ENCODE results near the gene FBXL7.

Gene FBXL7

DNA sequence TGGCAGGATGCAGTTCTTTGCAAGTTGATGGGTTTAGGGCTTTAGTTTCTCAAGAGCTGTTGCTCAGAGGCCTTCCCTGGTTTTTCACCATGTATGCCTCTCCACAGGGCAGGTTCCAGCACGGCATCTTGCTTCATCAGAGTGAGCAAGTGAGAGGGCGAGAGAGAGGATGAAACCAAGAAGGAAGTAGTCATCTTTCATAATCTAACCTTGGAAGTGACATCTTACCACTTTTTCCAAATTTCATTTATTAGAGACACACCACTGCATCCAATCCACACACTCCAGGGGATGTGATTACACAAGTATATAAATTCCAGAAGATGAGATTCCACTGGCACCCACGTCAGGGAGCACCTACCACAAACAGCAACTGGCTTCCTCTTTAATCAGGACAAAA, 385.2 kb downstream of the FBXL7 start:
- Histone ChIP-seq H3K9me3 (ENCODE audit: insufficient read depth, low read depth, low read length) (no peaks in the 10 kb centered on the region), H2BK5ac (ENCODE audit: low read depth, low read length, poor library complexity) (no peak overlapping the region), H3K14ac (ENCODE audit: low read length) (no peak overlapping the region), H4K91ac (ENCODE audit: low read depth, low read length) (no peak overlapping the region), H4K12ac (ENCODE audit: low read depth, low read length) (no peak overlapping the region), H2AK5ac (ENCODE audit: low read length) (no peak overlapping the region), H3K4me3 (ENCODE audit: low read depth, low read length) (no peak overlapping the region), H3K23ac (ENCODE audit: low read length) (no peak overlapping the region), H2BK120ac (ENCODE audit: insufficient read depth, low read length, poor library complexity) (no peak overlapping the region), H3K4me2 (ENCODE audit: low read length) (no peak overlapping the region), H3K27me3 (ENCODE audit: insufficient read depth, low read length) (no peaks in the 10 kb centered on the region), H3K79me2 (ENCODE audit: control insufficient read depth, insufficient read depth, low read length, poor library complexity) (no peaks in the 10 kb centered on the region), H3K27ac (ENCODE audit: low read depth, low read length) (no peak overlapping the region), H3K4ac (ENCODE audit: low read depth, low read length) (no peak overlapping the region), H2BK12ac (ENCODE audit: low read length) (no peak overlapping the region), H2AFZ (ENCODE audit: insufficient read depth, low read length, poor library complexity) (no peak overlapping the region), H3K18ac (ENCODE audit: low read length) (no peak overlapping the region), H3K79me1 (ENCODE audit: low read length) (no peaks in the 10 kb centered on the region), H3K36me3 (ENCODE audit: control insufficient read depth in 1 of 2, insufficient read depth in 2 of 2, low read length in 2 of 2) (no peaks in the 10 kb centered on the region), H3K9ac (ENCODE audit: low read length) (no peak overlapping the region), H3K4me1 (ENCODE audit: control insufficient read depth in 1 of 2, insufficient read depth in 2 of 2, low read length in 2 of 2) (no peaks in the 10 kb centered on the region), H4K8ac (ENCODE audit: low read depth, low read length) (no peak overlapping the region)
- DNase-seq, result no peak
- no CpG with 5 or more reads among the region's 3 CpGs for WGBS (ENCODE audit: extremely low coverage, insufficient coverage, insufficient read length)

DNA sequence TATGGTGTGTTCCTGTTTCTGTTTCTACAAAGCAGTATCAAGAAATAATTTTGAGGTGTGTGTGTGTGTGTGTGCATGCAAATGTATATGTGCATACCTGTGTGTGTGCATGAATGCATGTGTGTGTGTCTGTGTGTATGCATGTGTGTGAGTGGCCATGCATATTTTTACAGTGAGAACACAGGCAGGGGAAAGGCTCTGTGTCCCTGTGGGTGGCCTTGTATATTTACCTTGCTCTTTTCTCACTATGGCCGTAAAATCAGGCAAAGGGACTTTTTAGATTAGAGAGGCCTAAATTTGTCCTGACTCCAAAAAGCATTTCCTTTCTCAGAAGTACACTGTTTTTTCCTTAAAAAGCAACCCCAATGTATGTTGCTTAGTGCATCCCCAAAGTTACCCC, 386.2 kb downstream of the FBXL7 start:
- H3K27me3 ChIP-seq (ENCODE audit: insufficient read depth, low read length), result no peaks in the 10 kb centered on the region
- H3K14ac ChIP-seq (ENCODE audit: low read length), result no peak overlapping the region
- no peak overlapping the region for H3K4me3 ChIP-seq (ENCODE audit: low read depth, low read length)
- no peak overlapping the region for H3K9ac ChIP-seq (ENCODE audit: low read length)
- WGBS (ENCODE audit: extremely low coverage, insufficient coverage, insufficient read length), result no CpG with 5 or more reads among the region's 1 CpG
- no peaks in the 10 kb centered on the region for H3K9me3 ChIP-seq (ENCODE audit: insufficient read depth, low read depth, low read length)
- H2AFZ ChIP-seq (ENCODE audit: insufficient read depth, low read length, poor library complexity), result no peak overlapping the region
- H2BK12ac ChIP-seq (ENCODE audit: low read length), result no peak overlapping the region
- H3K4ac ChIP-seq (ENCODE audit: low read depth, low read length), result no peak overlapping the region
- no peak overlapping the region for H2BK5ac ChIP-seq (ENCODE audit: low read depth, low read length, poor library complexity)
- no peaks in the 10 kb centered on the region for H3K4me1 ChIP-seq (ENCODE audit: control insufficient read depth in 1 of 2, insufficient read depth in 2 of 2, low read length in 2 of 2)
- DNase-seq, result no peak
- H4K91ac ChIP-seq (ENCODE audit: low read depth, low read length), result no peak overlapping the region
- H3K36me3 ChIP-seq (ENCODE audit: control insufficient read depth in 1 of 2, insufficient read depth in 2 of 2, low read length in 2 of 2), result no peaks in the 10 kb centered on the region
- no peak overlapping the region for H3K23ac ChIP-seq (ENCODE audit: low read length)
- no peak overlapping the region for H4K12ac ChIP-seq (ENCODE audit: low read depth, low read length)
- H3K79me1 ChIP-seq (ENCODE audit: low read length), result no peaks in the 10 kb centered on the region
- no peak overlapping the region for H3K27ac ChIP-seq (ENCODE audit: low read depth, low read length)
- H2BK120ac ChIP-seq (ENCODE audit: insufficient read depth, low read length, poor library complexity), result no peak overlapping the region
- no peak overlapping the region for H3K4me2 ChIP-seq (ENCODE audit: low read length)
- no peak overlapping the region for H4K8ac ChIP-seq (ENCODE audit: low read depth, low read length)
- no peak overlapping the region for H2AK5ac ChIP-seq (ENCODE audit: low read length)
- H3K79me2 ChIP-seq (ENCODE audit: control insufficient read depth, insufficient read depth, low read length, poor library complexity), result no peaks in the 10 kb centered on the region
- no peak overlapping the region for H3K18ac ChIP-seq (ENCODE audit: low read length)

DNA sequence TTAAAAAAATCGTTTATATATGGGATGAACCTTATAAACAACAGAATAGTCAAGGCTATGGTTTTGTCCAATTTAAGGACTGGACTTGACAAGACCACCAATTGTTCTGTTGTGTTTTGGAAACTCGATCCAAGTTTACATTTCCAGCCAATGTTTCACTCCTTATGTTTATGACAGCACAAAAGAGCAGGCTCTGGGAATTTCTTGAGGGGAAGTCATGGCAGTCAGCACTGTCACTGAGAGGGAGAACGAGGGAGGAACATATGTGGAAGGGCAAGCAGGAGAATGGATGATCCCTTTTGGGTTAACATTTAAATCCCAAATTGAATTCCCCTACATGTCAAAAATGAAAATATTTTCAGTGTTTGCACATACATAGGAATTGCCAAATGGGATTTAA, 387.1 kb downstream of the FBXL7 start:
- Histone ChIP-seq H3K79me1 (ENCODE audit: low read length) (no peaks in the 10 kb centered on the region), H3K18ac (ENCODE audit: low read length) (no peak overlapping the region), H3K14ac (ENCODE audit: low read length) (no peak overlapping the region), H3K4ac (ENCODE audit: low read depth, low read length) (no peak overlapping the region), H4K91ac (ENCODE audit: low read depth, low read length) (no peak overlapping the region), H3K4me2 (ENCODE audit: low read length) (no peak overlapping the region), H3K9me3 (ENCODE audit: insufficient read depth, low read depth, low read length) (no peaks in the 10 kb centered on the region), H3K23ac (ENCODE audit: low read length) (no peak overlapping the region), H3K27ac (ENCODE audit: low read depth, low read length) (no peak overlapping the region), H3K4me1 (ENCODE audit: control insufficient read depth in 1 of 2, insufficient read depth in 2 of 2, low read length in 2 of 2) (no peaks in the 10 kb centered on the region), H4K8ac (ENCODE audit: low read depth, low read length) (no peak overlapping the region), H4K12ac (ENCODE audit: low read depth, low read length) (no peak overlapping the region), H2AFZ (ENCODE audit: insufficient read depth, low read length, poor library complexity) (no peak overlapping the region), H3K79me2 (ENCODE audit: control insufficient read depth, insufficient read depth, low read length, poor library complexity) (no peaks in the 10 kb centered on the region), H3K9ac (ENCODE audit: low read length) (no peak overlapping the region), H2AK5ac (ENCODE audit: low read length) (no peak overlapping the region), H2BK120ac (ENCODE audit: insufficient read depth, low read length, poor library complexity) (no peak overlapping the region), H2BK12ac (ENCODE audit: low read length) (no peak overlapping the region), H3K4me3 (ENCODE audit: low read depth, low read length) (no peak overlapping the region), H2BK5ac (ENCODE audit: low read depth, low read length, poor library complexity) (no peak overlapping the region), H3K36me3 (ENCODE audit: control insufficient read depth in 1 of 2, insufficient read depth in 2 of 2, low read length in 2 of 2) (no peaks in the 10 kb centered on the region), H3K27me3 (ENCODE audit: insufficient read depth, low read length) (no peaks in the 10 kb centered on the region)
- DNase-seq, result no peak
- WGBS (ENCODE audit: extremely low coverage, insufficient coverage, insufficient read length), result no CpG with 5 or more reads among the region's 3 CpGs

DNA sequence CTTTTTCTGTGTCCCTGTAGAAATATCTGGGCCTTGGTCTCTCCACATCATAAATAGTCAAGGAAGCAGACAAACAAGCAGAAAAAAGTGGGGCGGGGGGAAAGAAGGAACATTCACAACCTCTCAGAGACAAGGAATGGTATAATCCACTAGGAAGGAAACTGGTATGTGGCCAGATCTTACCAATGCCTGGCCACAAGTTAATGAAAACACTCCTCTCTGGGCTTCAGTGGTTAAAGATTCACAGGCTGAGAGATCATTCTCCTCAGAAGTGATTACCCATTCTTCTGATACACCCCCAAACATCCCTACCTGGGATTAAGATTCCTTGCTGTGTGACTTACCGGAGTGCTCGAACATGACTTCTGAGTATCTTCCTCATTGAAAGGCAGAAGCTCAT, 389.0 kb downstream of the FBXL7 start:
- no peaks in the 10 kb centered on the region for H3K4me1 ChIP-seq (ENCODE audit: control insufficient read depth in 1 of 2, insufficient read depth in 2 of 2, low read length in 2 of 2)
- no peak for DNase-seq
- no peaks in the 10 kb centered on the region for H3K36me3 ChIP-seq (ENCODE audit: control insufficient read depth in 1 of 2, insufficient read depth in 2 of 2, low read length in 2 of 2)
- no peaks in the 10 kb centered on the region for H3K9me3 ChIP-seq (ENCODE audit: insufficient read depth, low read depth, low read length)
- no peak overlapping the region for H2BK5ac ChIP-seq (ENCODE audit: low read depth, low read length, poor library complexity)
- no peak overlapping the region for H4K12ac ChIP-seq (ENCODE audit: low read depth, low read length)
- H3K4me2 ChIP-seq (ENCODE audit: low read length), result no peak overlapping the region
- no peak overlapping the region for H3K4me3 ChIP-seq (ENCODE audit: low read depth, low read length)
- H2BK12ac ChIP-seq (ENCODE audit: low read length), result no peak overlapping the region
- no peak overlapping the region for H3K18ac ChIP-seq (ENCODE audit: low read length)
- no peak overlapping the region for H2BK120ac ChIP-seq (ENCODE audit: insufficient read depth, low read length, poor library complexity)
- no peak overlapping the region for H4K91ac ChIP-seq (ENCODE audit: low read depth, low read length)
- no peak overlapping the region for H3K27ac ChIP-seq (ENCODE audit: low read depth, low read length)
- no peak overlapping the region for H3K4ac ChIP-seq (ENCODE audit: low read depth, low read length)
- no peak overlapping the region for H2AK5ac ChIP-seq (ENCODE audit: low read length)
- H4K8ac ChIP-seq (ENCODE audit: low read depth, low read length), result no peak overlapping the region
- no peaks in the 10 kb centered on the region for H3K79me2 ChIP-seq (ENCODE audit: control insufficient read depth, insufficient read depth, low read length, poor library complexity)
- no peak overlapping the region for H3K14ac ChIP-seq (ENCODE audit: low read length)
- H3K79me1 ChIP-seq (ENCODE audit: low read length), result no peaks in the 10 kb centered on the region
- H3K27me3 ChIP-seq (ENCODE audit: insufficient read depth, low read length), result no peaks in the 10 kb centered on the region
- no peak overlapping the region for H3K9ac ChIP-seq (ENCODE audit: low read length)
- no peak overlapping the region for H3K23ac ChIP-seq (ENCODE audit: low read length)
- WGBS (ENCODE audit: extremely low coverage, insufficient coverage, insufficient read length), result no CpG with 5 or more reads among the region's 3 CpGs
- H2AFZ ChIP-seq (ENCODE audit: insufficient read depth, low read length, poor library complexity), result no peak overlapping the region
